Prostate gland (tissue), 2 donors: ENCODE results near the gene ARL8A.

ENCODE experiments used
- CTCF ChIP-seq, 4 experiments: fragments of 200-600 bp in 2 of 4; fragments of 450-650 bp in 2 of 4; sonication (generic) in 2 of 4; IDR thresholded peaks; 1 replicate in 3 of 4; 2 replicates in 1 of 4; pipeline ENCODE4 v1.5.1; 2016 to 2019; ENCODE audit warnings: antibody characterized with exemption in 4 of 4, mild to moderate bottlenecking in 2 of 4, moderate library complexity in 2 of 4
- POLR2A ChIP-seq: fragments of 450-650 bp; IDR thresholded peaks from one replicate; pipeline ENCODE4 v1.6.1; 2016; ENCODE audit warnings: antibody characterized with exemption, mild to moderate bottlenecking

GRCh38 chr1:202131956-202132821 is 12.3 kb downstream of the ARL8A start:
- TF ChIP-seq POLR2A = no peak
- TF ChIP-seq CTCF (IDR thresholded peaks at IDR 0.05) = no peak
